GM12878 (cell line): Measurements from ENCODE around the gene FDPS. TPM values are rescaled to one million over a fixed set of nuclear protein-coding genes. Genes with fewer than 3 reads are reported as not detected.

Experiments
- ATAC-seq: fragments of 200-7000 bp; cut with Tn5 transposase; 3 replicates; pipeline ENCODE4 v1.9.1; 2020; ENCODE audit warnings: mild to moderate bottlenecking, moderate library complexity
- BruUV-seq: library from RNA; stranded (reverse); fragments of 400-500 nt; replicated peaks from 2 replicates; lab custom pipeline; 2021; lab: Mats Ljungman, UMichigan
- CTCF ChIA-PET: fragments of 300-600 bp; sonication (Branson Sonifier 250); formaldehyde crosslinking; extraction: SDS; loops from one replicate; lab custom pipeline; 2021; ENCODE audit warnings: inconsistent platforms; lab: Yijun Ruan, JAX
- POLR2A ChIA-PET: fragments of 350-600 bp; formaldehyde crosslinking; extraction: SDS; loops from one replicate; lab custom pipeline; 2021; ENCODE audit warnings: inconsistent platforms; lab: Charles Lee
- RAD21 ChIA-PET: fragments of 300-600 bp; sonication (Branson Sonifier 250); formaldehyde crosslinking; loops from one replicate; lab custom pipeline; 2023; ENCODE audit warnings: antibody characterized with exemption; ENCODE audit not compliant: unreplicated experiment; lab: Charles Lee
- SMC1A ChIA-PET: fragments of 300-600 bp; sonication (Branson Sonifier 250); formaldehyde crosslinking; loops from one replicate; lab custom pipeline; 2023; ENCODE audit not compliant: unreplicated experiment, uncharacterized antibody; lab: Charles Lee
- DNase-seq: peaks from one replicate; pipeline ENCODE4 v3.0.0-alpha.2; 2011; ENCODE audit warnings: low read depth, low spot score
- FAIRE-seq: peaks from 3 replicates; lab custom pipeline; 2011; peaks lifted over from hg19 to GRCh38; lab: Jason Lieb, UNC
- H2AFZ ChIP-seq: 2 replicates; pipeline ENCODE4 v1.6.0; 2011; ENCODE audit warnings: low read depth, low read length, control low read depth; ENCODE audit not compliant: control insufficient read depth
- H3K27ac ChIP-seq: 2 replicates; pipeline ENCODE4 v1.5.1; 2011; ENCODE audit warnings: control low read depth; ENCODE audit not compliant: control insufficient read depth, insufficient read depth
- H3K27me3 ChIP-seq, 2 experiments: replicated peaks in 1 of 2; 2 replicates each; pipeline versions ENCODE4 v1.6.0 to v1.6.1; 2011; ENCODE audit warnings: low read length in 1 of 2; ENCODE audit not compliant: control insufficient read depth in 2 of 2, insufficient read depth in 2 of 2
- H3K36me3 ChIP-seq, 2 experiments: 2 replicates each; pipeline ENCODE4 v1.5.1; 2011; ENCODE audit warnings: low read length in 1 of 2; ENCODE audit not compliant: control insufficient read depth in 2 of 2, insufficient read depth in 2 of 2
- H3K4me1 ChIP-seq: 2 replicates; pipeline ENCODE4 v1.6.1; 2011; ENCODE audit warnings: mild to moderate bottlenecking, low read length, moderate library complexity, mixed read lengths; ENCODE audit not compliant: control insufficient read depth, insufficient read depth
- H3K4me2 ChIP-seq: 2 replicates; pipeline ENCODE4 v1.6.0; 2011; ENCODE audit warnings: control low read depth; ENCODE audit not compliant: control insufficient read depth, insufficient read depth
- H3K4me3 ChIP-seq: fragments of 200-600 bp; sonication (generic); 2 replicates; pipeline ENCODE4 v1.5.1; 2016
- H3K79me2 ChIP-seq: 2 replicates; pipeline ENCODE4 v1.6.0; 2011; ENCODE audit warnings: low read length; ENCODE audit not compliant: control insufficient read depth, insufficient read depth
- H3K9ac ChIP-seq: 2 replicates; pipeline ENCODE4 v1.8.0; 2011; ENCODE audit warnings: low read length, control low read depth, mixed read lengths; ENCODE audit not compliant: control insufficient read depth, insufficient read depth
- H3K9me3 ChIP-seq: replicated peaks from 3 replicates; pipeline ENCODE4 v1.5.1; 2011; ENCODE audit warnings: mild to moderate bottlenecking, low read length; ENCODE audit not compliant: control insufficient read depth, insufficient read depth
- H4K20me1 ChIP-seq: 2 replicates; pipeline ENCODE4 v1.6.0; 2011; ENCODE audit not compliant: control insufficient read depth, insufficient read depth
- BCLAF1 ChIP-seq: fragments of 450-650 bp; IDR thresholded peaks from 2 replicates; pipeline ENCODE4 v1.6.1; 2017; ENCODE audit warnings: antibody characterized with exemption, mild to moderate bottlenecking, moderate library complexity
- CBX3 ChIP-seq: fragments of 200-600 bp; sonication (generic); IDR thresholded peaks from 2 replicates; pipeline ENCODE4 v1.6.1; 2016; ENCODE audit warnings: low read depth, borderline replicate concordance
- CBX5 ChIP-seq: sonication (generic); IDR thresholded peaks from 2 replicates; pipeline ENCODE4 v1.6.1; 2016; ENCODE audit warnings: low read depth, moderate library complexity, mild to moderate bottlenecking, inconsistent platforms
- CHD2 ChIP-seq: IDR thresholded peaks from 2 replicates; pipeline ENCODE4 v1.6.1; 2011; ENCODE audit warnings: low read depth, low read length, improper control_type of control experiment, borderline replicate concordance
- CREM ChIP-seq: IDR thresholded peaks from 2 replicates; pipeline ENCODE4 v1.6.1; 2014; ENCODE audit warnings: antibody characterized with exemption, low read depth
- GATAD2B ChIP-seq: fragments of 450-650 bp; conservative IDR thresholded peaks from 2 replicates; pipeline ENCODE4 v1.6.1; 2017; ENCODE audit warnings: low read depth, mild to moderate bottlenecking, moderate library complexity
- HDGF ChIP-seq: fragments of 450-650 bp; IDR thresholded peaks from 2 replicates; pipeline ENCODE4 v1.6.1; 2016; ENCODE audit warnings: antibody characterized with exemption
- IKZF2 ChIP-seq, 2 experiments: fragments of 450-650 bp; IDR thresholded peaks; 2 replicates each; pipeline ENCODE4 v1.6.1; 2017; ENCODE audit warnings: mild to moderate bottlenecking in 2 of 2, moderate library complexity in 2 of 2
- KLF5 ChIP-seq: fragments of 450-650 bp; IDR thresholded peaks from 2 replicates; pipeline ENCODE4 v1.6.1; 2014; ENCODE audit warnings: mild to moderate bottlenecking; ENCODE audit not compliant: partially characterized antibody
- MTA2 ChIP-seq: fragments of 450-650 bp; IDR thresholded peaks from 2 replicates; pipeline ENCODE4 v1.6.1; 2016; ENCODE audit warnings: low read depth, mild to moderate bottlenecking, moderate library complexity
- NKRF ChIP-seq: fragments of 450-650 bp; conservative IDR thresholded peaks from 2 replicates; pipeline ENCODE4 v1.6.1; 2017; ENCODE audit warnings: mild to moderate bottlenecking, moderate library complexity
- PAX8 ChIP-seq: fragments of 450-650 bp; IDR thresholded peaks from 2 replicates; pipeline ENCODE4 v1.6.1; 2017; ENCODE audit warnings: mild to moderate bottlenecking, moderate library complexity
- RAD21 ChIP-seq: IDR thresholded peaks from 2 replicates; pipeline ENCODE4 v1.6.1; 2011; ENCODE audit warnings: mild to moderate bottlenecking, low read depth, low read length, moderate library complexity; ENCODE audit not compliant: insufficient read depth
- RB1 ChIP-seq: fragments of 450-650 bp; formaldehyde crosslinking; IDR thresholded peaks from 2 replicates; pipeline ENCODE4 v1.6.1; 2017; ENCODE audit warnings: mild to moderate bottlenecking, borderline replicate concordance
- RFX5 ChIP-seq: IDR thresholded peaks from 2 replicates; pipeline ENCODE4 v1.6.1; 2011; ENCODE audit warnings: low read depth, low read length, improper control_type of control experiment
- SMAD5 ChIP-seq: IDR thresholded peaks from 2 replicates; pipeline ENCODE4 v1.6.1; 2016; ENCODE audit warnings: antibody characterized with exemption, low read depth
- SUPT20H ChIP-seq: IDR thresholded peaks from 2 replicates; pipeline ENCODE4 v1.6.1; 2011; ENCODE audit warnings: low read depth, mild to moderate bottlenecking, low read length, moderate library complexity, borderline replicate concordance; ENCODE audit not compliant: control insufficient read depth
- TAF1 ChIP-seq: IDR thresholded peaks from 2 replicates; pipeline ENCODE4 v1.6.1; 2011; ENCODE audit warnings: mild to moderate bottlenecking, low read depth, low read length, borderline replicate concordance
- WGBS: methylation state at CpG from one replicate; pipeline ENCODE4 v1.1.6; 2016; ENCODE audit warnings: low lambda C conversion rate; ENCODE audit not compliant: insufficient replicate concordance, insufficient coverage; ENCODE audit errors: missing lambda C conversion rate; 5-methylcytosine and 5-hydroxymethylcytosine counted together
- in situ Hi-C: fragments of 300-500 bp; cut with MboI; formaldehyde crosslinking; loops from 9 replicates; pipeline ENCODE4 v1.14.3; 2018; ENCODE audit warnings: mixed read lengths
- intact Hi-C: fragments of 100-400 bp; cut with micrococcal nuclease; formaldehyde crosslinking; loops from one replicate; pipeline ENCODE4 v1.14.2; 2022; ENCODE audit not compliant: unreplicated experiment
- polyA plus RNA-seq, 11 experiments: library from polyadenylated mRNA; depleted of rRNA in 4 of 11; unstranded in 6 of 11; stranded (reverse) in 5 of 11; fragments of >200 nt; fragmentation: Nextera tagmentation in 4 of 11; fragmentation: Illumina TruSeq in 1 of 11; extraction: Ambion mirVana in 4 of 11; extraction: Trizol in 1 of 11; gene quantifications; 1 replicate in 1 of 11; 2 replicates in 10 of 11; pipeline versions ENCODE4 v1.2.1 to v1.2.3, GENCODE V29; 2011 to 2016; ENCODE audit warnings: inconsistent platforms in 2 of 11, missing spikeins in 2 of 11, low read depth in 1 of 11
- total RNA-seq, 4 experiments: library from RNA; depleted of rRNA in 3 of 4; stranded (reverse); fragments of >200 nt in 3 of 4; fragmentation: Illumina TruSeq in 1 of 4; extraction: Trizol in 1 of 4; gene quantifications; 2 replicates each; pipeline versions ENCODE4 v1.2.1 to v1.2.3, GENCODE V29; 2013 to 2021
- TF ChIP-seq, protein P1 (sequence below): fragments of 450-650 bp; IDR thresholded peaks from 2 replicates; pipeline ENCODE4 v1.6.1; 2017; ENCODE audit warnings: mild to moderate bottlenecking

The FDPS gene
- total and polyA plus RNA-seq, 10 of the 15 experiments (the other 5 are each of a cell fraction or from before 2014, with no cell fraction given), result 405 to 1,156 (median 487) TPM

DNA sequence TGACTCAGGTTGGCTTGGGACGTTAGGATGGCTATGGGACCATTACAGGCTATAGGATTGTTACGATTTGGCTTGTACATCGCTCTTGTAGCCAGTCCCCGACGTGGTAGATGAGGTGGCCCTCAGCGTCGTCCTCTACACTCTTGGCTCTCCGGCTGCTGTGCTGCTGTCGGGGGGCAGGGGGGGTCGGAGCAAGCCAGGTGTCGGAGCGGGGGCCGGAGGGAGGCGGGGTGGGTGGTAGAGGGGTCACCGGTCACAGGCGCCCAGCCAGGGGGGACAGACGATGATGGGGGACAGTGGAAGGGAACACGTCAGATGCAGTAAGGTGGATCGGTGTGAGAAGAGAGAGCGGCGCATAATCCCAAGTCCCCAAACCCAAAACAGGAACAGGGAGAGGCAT is 40.0 kb upstream of the FDPS start:
- CTCF ChIA-PET, result no interaction called here
- intact Hi-C loops, result no loop called here
- H3K9ac ChIP-seq, result no peak overlapping the region

More for the DNA sequence above, 40.0 kb upstream of the FDPS start:
- Histone ChIP-seq H3K4me1 (peaks cover under 1% of the 10 kb centered on the region), H3K9me3 (no peaks in the 10 kb centered on the region), H3K4me2 (no peak overlapping the region), H3K4me3 (no peak overlapping the region), H4K20me1 (no peaks in the 10 kb centered on the region), H3K36me3 (peaks cover 32 to 34% of the 10 kb centered on the region in 2 experiments), H3K79me2 (peaks cover 28% of the 10 kb centered on the region), H2AFZ (no peak overlapping the region), H3K27ac (no peak overlapping the region), H3K27me3 (no peaks in the 10 kb centered on the region)
- no TSS peak for BruUV-seq
- SMC1A ChIA-PET, result interaction anchor here (1.5 kb wide), 1 partner anchor 54 kb away, joined by 3 read pairs; no protein-coding TSS in a partner anchor
- 99% methylated on average over 9 of the region's 21 CpGs for WGBS
- in situ Hi-C loops, result no loop called here
- no peak for ATAC-seq
- TF ChIP-seq IKZF2 (IDR thresholded peaks at IDR 0.05), result no peak
- TF ChIP-seq RB1, result no peak
- TF ChIP-seq GATAD2B, result no peak
- no peak for TF ChIP-seq CREM
- TF ChIP-seq CHD2, result no peak
- no peak for TF ChIP-seq SUPT20H
- TF ChIP-seq, protein P1, sequence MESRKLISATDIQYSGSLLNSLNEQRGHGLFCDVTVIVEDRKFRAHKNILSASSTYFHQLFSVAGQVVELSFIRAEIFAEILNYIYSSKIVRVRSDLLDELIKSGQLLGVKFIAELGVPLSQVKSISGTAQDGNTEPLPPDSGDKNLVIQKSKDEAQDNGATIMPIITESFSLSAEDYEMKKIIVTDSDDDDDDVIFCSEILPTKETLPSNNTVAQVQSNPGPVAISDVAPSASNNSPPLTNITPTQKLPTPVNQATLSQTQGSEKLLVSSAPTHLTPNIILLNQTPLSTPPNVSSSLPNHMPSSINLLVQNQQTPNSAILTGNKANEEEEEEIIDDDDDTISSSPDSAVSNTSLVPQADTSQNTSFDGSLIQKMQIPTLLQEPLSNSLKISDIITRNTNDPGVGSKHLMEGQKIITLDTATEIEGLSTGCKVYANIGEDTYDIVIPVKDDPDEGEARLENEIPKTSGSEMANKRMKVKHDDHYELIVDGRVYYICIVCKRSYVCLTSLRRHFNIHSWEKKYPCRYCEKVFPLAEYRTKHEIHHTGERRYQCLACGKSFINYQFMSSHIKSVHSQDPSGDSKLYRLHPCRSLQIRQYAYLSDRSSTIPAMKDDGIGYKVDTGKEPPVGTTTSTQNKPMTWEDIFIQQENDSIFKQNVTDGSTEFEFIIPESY, result no peak
- TF ChIP-seq CBX5, result no peak
- no peak for TF ChIP-seq NKRF
- TF ChIP-seq RAD21, result no peak
- TF ChIP-seq CBX3, result no peak
- no peak for TF ChIP-seq MTA2
- no peak for TF ChIP-seq BCLAF1
- no peak for TF ChIP-seq KLF5
- no peak for TF ChIP-seq RFX5
- TF ChIP-seq TAF1, result no peak
- TF ChIP-seq PAX8, result no peak
- no peak for TF ChIP-seq HDGF
- no peak for TF ChIP-seq SMAD5
- TF ChIP-seq, all 136 proteins: peak for 0
- ChIA-PET POLR2A (no interaction called here), RAD21 (no interaction called here)
- FAIRE-seq, result no peak
- DNase-seq, result no peak
